Neural progenitor cell (in vitro differentiated cells): ENCODE results near the gene LGR6. TPM values are rescaled to one million over a fixed set of nuclear protein-coding genes. Genes with fewer than 3 reads are reported as not detected.

Source experiments
- DNase-seq: peaks from one replicate; pipeline ENCODE4 v3.0.0-alpha.2; 2016; ENCODE audit warnings: low spot score
- H2AFZ ChIP-seq: fragments of 200-600 bp; sonication (generic); replicated peaks from 2 replicates; pipeline ENCODE4 v1.6.1; 2016; ENCODE audit warnings: antibody characterized with exemption
- H3F3A ChIP-seq: fragments of 200-600 bp; sonication (generic); 2 replicates; pipeline ENCODE4 v1.6.1; 2016; ENCODE audit warnings: antibody characterized with exemption, low read depth
- H3K27ac ChIP-seq: fragments of 200-600 bp; sonication (generic); 2 replicates; pipeline ENCODE4 v1.5.1; 2016; ENCODE audit warnings: mild to moderate bottlenecking
- H3K27me3 ChIP-seq: fragments of 200-600 bp; sonication (generic); 2 replicates; pipeline ENCODE4 v1.6.1; 2016; ENCODE audit warnings: mild to moderate bottlenecking, moderate library complexity
- H3K36me3 ChIP-seq: fragments of 200-600 bp; sonication (generic); 2 replicates; pipeline ENCODE4 v1.5.1; 2016
- H3K4me1 ChIP-seq: fragments of 200-600 bp; sonication (generic); 2 replicates; pipeline ENCODE4 v1.6.1; 2016; ENCODE audit warnings: mixed run types
- H3K4me2 ChIP-seq: fragments of 200-600 bp; sonication (generic); 2 replicates; pipeline ENCODE4 v1.6.1; 2016
- H3K4me3 ChIP-seq: fragments of 200-600 bp; sonication (generic); 2 replicates; pipeline ENCODE4 v1.5.1; 2016
- H3K79me2 ChIP-seq: fragments of 200-600 bp; sonication (generic); 2 replicates; pipeline ENCODE4 v1.6.1; 2016; ENCODE audit warnings: low read depth
- H3K9ac ChIP-seq: fragments of 200-600 bp; sonication (generic); 2 replicates; pipeline ENCODE4 v1.6.1; 2016
- H3K9me3 ChIP-seq: fragments of 200-600 bp; sonication (generic); 2 replicates; pipeline ENCODE4 v1.5.1; 2016; ENCODE audit warnings: low read depth
- H4K20me1 ChIP-seq: fragments of 200-600 bp; sonication (generic); 2 replicates; pipeline ENCODE4 v1.6.1; 2016; ENCODE audit warnings: low read depth
- H3K27ac Mint-ChIP-seq: 3 replicates; pipeline ENCODE4 v1.8.0; 2021; ENCODE audit warnings: mixed read lengths
- H3K27me3 Mint-ChIP-seq: 2 replicates; pipeline ENCODE4 v1.8.0; 2022; ENCODE audit warnings: low read depth, mild to moderate bottlenecking, inconsistent platforms, moderate library complexity, mixed read lengths; ENCODE audit not compliant: insufficient read depth
- H3K36me3 Mint-ChIP-seq: 3 replicates; pipeline ENCODE4 v1.8.0; 2021; ENCODE audit warnings: mixed read lengths
- H3K4me1 Mint-ChIP-seq: 3 replicates; pipeline ENCODE4 v1.8.0; 2021; ENCODE audit warnings: mixed read lengths
- H3K4me3 Mint-ChIP-seq: 3 replicates; pipeline ENCODE4 v1.8.0; 2021; ENCODE audit warnings: mild to moderate bottlenecking, moderate library complexity, mixed read lengths
- H3K9me3 Mint-ChIP-seq: 3 replicates; pipeline ENCODE4 v1.8.0; 2020; ENCODE audit warnings: mixed read lengths
- CTCF ChIP-seq: fragments of 200-600 bp; sonication (generic); IDR thresholded peaks from 2 replicates; pipeline ENCODE4 v1.5.1; 2017; ENCODE audit warnings: antibody characterized with exemption, mild to moderate bottlenecking
- EZH2 ChIP-seq: fragments of 200-600 bp; sonication (generic); IDR thresholded peaks from 2 replicates; pipeline ENCODE4 v1.6.1; 2017; ENCODE audit warnings: antibody characterized with exemption, mild to moderate bottlenecking, moderate library complexity
- EZH2phosphoT487 ChIP-seq: fragments of 200-600 bp; sonication (generic); IDR thresholded peaks from 2 replicates; pipeline ENCODE4 v1.6.1; 2017; ENCODE audit warnings: antibody characterized with exemption
- total RNA-seq: library from RNA; depleted of rRNA; stranded (reverse); fragments of >200 nt; gene quantifications from 2 replicates; pipeline ENCODE4 v1.2.3, GENCODE V29; 2015; ENCODE audit warnings: low replicate concordance

The LGR6 gene
- total RNA-seq, 1 donor from 2014 or later, result not detected

- Histone ChIP-seq H3K36me3 (no peaks in the 10 kb centered on the region), H3K4me2 (no peak overlapping the region), H3K79me2 (no peaks in the 10 kb centered on the region), H3K4me3 (no peak overlapping the region), H3K9me3 (no peaks in the 10 kb centered on the region), H3F3A (no peaks in the 10 kb centered on the region), H3K27me3 (no peaks in the 10 kb centered on the region), H3K9ac (no peak overlapping the region), H3K4me1 (peaks cover 11% of the 10 kb centered on the region), H3K27ac (no peak overlapping the region), H2AFZ (no peak overlapping the region), H4K20me1 (no peaks in the 10 kb centered on the region)
- peaks cover 31% of the 10 kb centered on the region for H3K4me1 Mint-ChIP-seq
- H3K36me3 Mint-ChIP-seq, result no peaks in the 10 kb centered on the region
- no peaks in the 10 kb centered on the region for H3K9me3 Mint-ChIP-seq
- DNase-seq, result no peak
- H3K4me3 Mint-ChIP-seq, result no peak overlapping the region
- H3K27me3 Mint-ChIP-seq, result no peaks in the 10 kb centered on the region
- TF ChIP-seq EZH2phosphoT487, result no peak
- TF ChIP-seq CTCF, result no peak
- no peak for TF ChIP-seq EZH2
- no peak overlapping the region for H3K27ac Mint-ChIP-seq
Observed at GRCh38 chr1:202163281-202164270, 30.0 kb upstream of the LGR6 start.

- Mint-ChIP-seq H3K9me3 (no peaks in the 10 kb centered on the region), H3K4me3 (no peak overlapping the region), H3K36me3 (no peaks in the 10 kb centered on the region), H3K27me3 (peaks cover 2% of the 10 kb centered on the region), H3K27ac (no peak overlapping the region), H3K4me1 (peaks cover 29% of the 10 kb centered on the region)
- no peak for DNase-seq
- Histone ChIP-seq H3K27ac (no peak overlapping the region), H3K9ac (no peak overlapping the region), H3K27me3 (no peaks in the 10 kb centered on the region), H3K79me2 (no peaks in the 10 kb centered on the region), H3K4me3 (no peak overlapping the region), H2AFZ (no peak overlapping the region), H3F3A (no peaks in the 10 kb centered on the region), H3K36me3 (no peaks in the 10 kb centered on the region), H3K4me2 (no peak overlapping the region), H4K20me1 (no peaks in the 10 kb centered on the region), H3K4me1 (peaks cover 11% of the 10 kb centered on the region), H3K9me3 (no peaks in the 10 kb centered on the region)
- TF ChIP-seq EZH2 (no peak), EZH2phosphoT487 (no peak), CTCF (no peak)
Observed at GRCh38 chr1:202164271-202165037, 29.1 kb upstream of the LGR6 start.

DNA sequence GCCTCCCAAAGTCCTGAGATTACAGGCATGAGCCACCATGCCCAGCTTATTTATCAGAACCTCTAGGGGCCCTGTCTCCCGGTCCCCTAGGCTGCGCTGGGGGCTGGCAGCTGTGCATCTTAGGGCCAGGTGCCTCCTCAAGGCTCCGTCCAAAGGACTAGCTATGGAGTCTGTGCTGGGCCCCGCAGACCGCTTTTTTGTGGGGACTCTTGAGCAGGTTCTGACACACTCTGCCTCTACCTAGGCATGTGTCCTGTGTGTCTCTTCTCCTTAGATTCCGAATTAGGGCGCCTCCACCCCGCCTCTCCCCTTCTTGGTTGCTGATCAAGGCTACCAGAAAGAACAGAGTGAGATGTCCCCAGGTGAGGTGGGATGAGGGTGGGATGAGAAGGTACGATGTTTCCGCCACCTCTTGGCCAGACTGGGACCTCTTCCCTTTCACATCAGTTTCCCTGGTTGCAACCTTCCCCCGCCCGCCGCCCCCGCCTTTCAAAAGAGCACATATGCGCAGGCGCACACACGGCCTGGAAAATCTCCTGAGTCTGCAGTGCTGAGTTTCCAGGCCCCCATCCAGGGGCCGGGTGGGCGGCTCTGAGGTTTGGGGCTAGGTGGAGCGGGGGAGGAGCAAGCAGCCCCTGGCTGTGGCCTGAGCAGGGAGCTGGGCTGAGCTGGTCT, 28.2 kb upstream of the LGR6 start:
- Histone ChIP-seq H2AFZ (no peak overlapping the region), H3K9me3 (no peaks in the 10 kb centered on the region), H3K36me3 (no peaks in the 10 kb centered on the region), H3K27me3 (no peaks in the 10 kb centered on the region), H3K4me2 (no peak overlapping the region), H3F3A (no peaks in the 10 kb centered on the region), H3K4me1 (peaks cover 11% of the 10 kb centered on the region), H3K4me3 (no peak overlapping the region), H3K9ac (no peak overlapping the region), H3K79me2 (no peaks in the 10 kb centered on the region), H3K27ac (no peak overlapping the region), H4K20me1 (no peaks in the 10 kb centered on the region)
- no peak for DNase-seq
- no peaks in the 10 kb centered on the region for H3K36me3 Mint-ChIP-seq
- no peaks in the 10 kb centered on the region for H3K9me3 Mint-ChIP-seq
- TF ChIP-seq EZH2phosphoT487 (no peak), EZH2 (no peak), CTCF (no peak)
- H3K27me3 Mint-ChIP-seq, result peaks cover 4% of the 10 kb centered on the region
- H3K4me1 Mint-ChIP-seq, result peaks cover 27% of the 10 kb centered on the region
- H3K4me3 Mint-ChIP-seq, result no peak overlapping the region
- H3K27ac Mint-ChIP-seq, result no peak overlapping the region
